ENCODE results near the gene SGCD. TPM values are rescaled to one million over a fixed set of nuclear protein-coding genes. Genes with fewer than 3 reads are reported as not detected.

SGCD gene
- total and polyA plus RNA-seq, 11 donors: 17.4 to 150 (median 76.9) TPM

DNA sequence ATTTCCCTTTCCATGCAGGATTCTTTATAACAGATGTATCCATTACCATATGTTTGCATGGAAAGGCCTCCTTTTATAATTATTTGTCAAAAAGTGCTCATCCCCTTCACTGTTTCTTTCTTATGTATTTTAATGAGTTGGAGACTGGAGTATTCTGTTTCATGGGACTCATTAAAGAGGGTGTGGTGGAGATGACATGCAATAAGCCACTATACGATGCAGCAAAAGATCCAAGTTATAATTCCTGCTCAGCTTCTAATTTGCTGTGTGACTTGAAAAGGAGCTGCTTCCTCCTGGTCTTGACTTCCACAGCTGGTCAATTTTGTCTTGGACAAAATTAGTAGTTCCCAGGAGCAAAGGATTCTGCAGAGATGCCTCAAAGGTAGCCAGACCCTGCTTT lies 13.9 kb downstream of the SGCD start:
- Histone ChIP-seq H3K36me3 (peaks cover 0 to 19% (median 0%) of the 10 kb centered on the region in 9 donors), H3K4me3 (no peak overlapping the region), H3K9me3 (no peaks in the 10 kb centered on the region), H3K27me3 (no peaks in the 10 kb centered on the region), H3K4me1 (no peaks in the 10 kb centered on the region), H3K27ac (no peak overlapping the region)
- ATAC-seq (no peak), DNase-seq (no peak)
- WGBS, 4 donors: 73 to 85% (median 79%) methylated on average over 1 of the region's 1 CpG
- TF ChIP-seq POLR2A (IDR thresholded peaks at IDR 0.05): no peak
- no peak for TF ChIP-seq CTCF (IDR thresholded peaks at IDR 0.05)
- intact Hi-C loops (cut with DNase I): no loop called here

- ATAC-seq (no peak), DNase-seq (no peak)
- intact Hi-C loops (cut with DNase I): no loop called here
- 59 to 72% (median 66%) methylated on average over 2 of the region's 2 CpGs for WGBS, 4 donors
- no peak overlapping the region for H3K27ac ChIP-seq
- H3K4me3 ChIP-seq: no peak overlapping the region
- peaks cover 0 to 61% (median 5%) of the 10 kb centered on the region in 9 donors for H3K36me3 ChIP-seq
- no peak for TF ChIP-seq CTCF (IDR thresholded peaks at IDR 0.05)
- no peak for TF ChIP-seq POLR2A (IDR thresholded peaks at IDR 0.05)
- no peaks in the 10 kb centered on the region for H3K27me3 ChIP-seq
- H3K9me3 ChIP-seq: no peaks in the 10 kb centered on the region
- no peaks in the 10 kb centered on the region for H3K4me1 ChIP-seq
These were observed 23.3 kb downstream of the SGCD start for GRCh38 chr5:156350256-156350655.

GRCh38 chr5:156351423-156351822 lies 24.5 kb downstream of the SGCD start:
- Histone ChIP-seq H3K9me3 (no peaks in the 10 kb centered on the region), H3K4me3 (no peak overlapping the region), H3K36me3 (peaks cover 0 to 49% (median 5%) of the 10 kb centered on the region in 9 donors), H3K27me3 (no peaks in the 10 kb centered on the region), H3K27ac (no peak overlapping the region), H3K4me1 (no peaks in the 10 kb centered on the region)
- no peak for ATAC-seq
- WGBS, 4 donors: 83 to 89% (median 86%) methylated on average over 4 of the region's 4 CpGs
- intact Hi-C loops (cut with DNase I): no loop called here
- TF ChIP-seq CTCF (IDR thresholded peaks at IDR 0.05) (no peak), POLR2A (IDR thresholded peaks at IDR 0.05) (no peak)
- DNase-seq: no peak

DNA sequence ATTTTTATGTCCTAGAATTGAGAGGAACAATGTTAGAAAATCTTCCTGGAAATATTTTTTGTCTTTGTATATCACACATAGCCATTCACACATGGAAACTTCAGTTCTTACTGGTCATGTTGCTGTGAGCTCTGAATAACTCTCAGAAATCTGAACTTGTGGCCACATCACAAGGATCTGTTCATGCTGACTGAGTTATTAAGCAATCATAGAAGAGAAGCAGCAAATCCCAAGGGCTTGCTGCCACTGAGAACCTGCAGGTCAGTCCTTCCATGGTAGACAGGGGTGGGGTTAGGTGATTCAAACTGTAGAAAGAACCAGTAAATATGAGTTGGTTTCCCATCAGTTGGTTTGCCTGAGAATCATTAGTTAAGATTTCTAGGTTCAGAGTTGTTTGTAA lies 27.6 kb downstream of the SGCD start:
- no peak for DNase-seq
- no peak for ATAC-seq
- peaks cover 0 to 12% (median 0%) of the 10 kb centered on the region in 12 donors for H3K4me1 ChIP-seq
- no peaks in the 10 kb centered on the region for H3K27me3 ChIP-seq
- no peak overlapping the region for H3K4me3 ChIP-seq
- intact Hi-C loops (cut with DNase I): no loop called here
- no peaks in the 10 kb centered on the region for H3K9me3 ChIP-seq
- no peak overlapping the region for H3K27ac ChIP-seq
- H3K36me3 ChIP-seq: peaks cover 0 to 26% (median 3%) of the 10 kb centered on the region in 9 donors
- TF ChIP-seq POLR2A (IDR thresholded peaks at IDR 0.05) (no peak), CTCF (IDR thresholded peaks at IDR 0.05) (no peak)

Data from heart left ventricle (tissue), 16 donors.